HCT116 (cell line): ENCODE measurements around the gene VAMP1. TPM values are rescaled to one million over a fixed set of nuclear protein-coding genes. Genes with fewer than 3 reads are reported as not detected.

Experiments
- ATAC-seq: fragments of 200-7000 bp; cut with Tn5 transposase; 2 replicates; pipeline ENCODE4 v1.9.1; 2020; ENCODE audit warnings: mild to moderate bottlenecking, moderate library complexity
- BruUV-seq: library from RNA; stranded (reverse); fragments of 400-500 nt; replicated peaks from 2 replicates; lab custom pipeline; 2021; lab: Mats Ljungman, UMichigan
- CTCF ChIA-PET: fragments of 300-600 bp; sonication (Branson Sonifier 250); formaldehyde crosslinking; loops from one replicate; lab custom pipeline; 2021; ENCODE audit warnings: antibody characterized with exemption; lab: Charles Lee
- POLR2A ChIA-PET: fragments of 300-600, 350-600 bp; sonication (Branson Sonifier 250); formaldehyde crosslinking; loops from one replicate; lab custom pipeline; 2021; ENCODE audit warnings: antibody characterized with exemption; lab: Charles Lee
- RAD21 ChIA-PET, 2 experiments: fragments of 300-600 bp; sonication (Branson Sonifier 250); formaldehyde crosslinking; loops; one replicate each; lab custom pipeline; 2023; ENCODE audit warnings: low total read pairs in 2 of 2; ENCODE audit not compliant: uncharacterized antibody in 2 of 2, unreplicated experiment in 2 of 2, low non-redundant PET in 1 of 2; lab: Charles Lee
- DNase-seq: peaks from one replicate; pipeline ENCODE4 v3.0.0-alpha.2; 2010; ENCODE audit warnings: low read depth, low spot score
- H2AFZ ChIP-seq: fragments of 200-600 bp; shearing (Covaris generic), sonication (generic); 2 replicates; pipeline ENCODE4 v1.6.1; 2017; ENCODE audit warnings: low read depth, mixed run types, mixed read lengths, antibody characterized with exemption, low read length; ENCODE audit not compliant: poor library complexity, severe bottlenecking
- H3K27ac ChIP-seq: 2 replicates; pipeline ENCODE4 v1.5.1; 2012; ENCODE audit warnings: low read depth, low read length
- H3K27me3 ChIP-seq: fragments of 200-600 bp; sonication (generic); 2 replicates; pipeline ENCODE4 v1.6.1; 2016; ENCODE audit warnings: mixed run types, low read length, mixed read lengths; ENCODE audit not compliant: insufficient read depth
- H3K36me3 ChIP-seq, 2 experiments: fragments of 200-500 bp in 1 of 2; fragments of 200-600 bp in 1 of 2; sonication (Bioruptor generic) in 1 of 2; sonication (generic) in 1 of 2; 2 replicates each; pipeline versions ENCODE4 v1.5.1 to v1.6.1; 2014 to 2016; ENCODE audit warnings: low read length in 2 of 2, inconsistent platforms in 1 of 2, mixed read lengths in 1 of 2, mixed run types in 1 of 2; ENCODE audit not compliant: insufficient read depth in 2 of 2, control insufficient read depth in 1 of 2
- H3K4me1 ChIP-seq, 2 experiments: fragments of 200-600 bp in 1 of 2; sonication (generic) in 1 of 2; 2 replicates each; pipeline versions ENCODE4 v1.5.1 to v1.6.1; 2012 to 2017; ENCODE audit warnings: low read length in 2 of 2, inconsistent platforms in 1 of 2, mild to moderate bottlenecking in 1 of 2, mixed read lengths in 1 of 2, mixed run types in 1 of 2, moderate library complexity in 1 of 2; ENCODE audit not compliant: insufficient read depth in 2 of 2, control insufficient read depth in 1 of 2
- H3K4me2 ChIP-seq: fragments of 200-600 bp; sonication (generic); 2 replicates; pipeline ENCODE4 v1.6.1; 2017; ENCODE audit warnings: mixed run types, low read length, mixed read lengths
- H3K4me3 ChIP-seq, 2 experiments: fragments of 200-600 bp in 1 of 2; sonication (generic) in 1 of 2; replicated peaks in 1 of 2; 2 replicates each; pipeline ENCODE4 v1.5.1; 2011 to 2016; ENCODE audit warnings: low read length in 2 of 2, control low read depth in 1 of 2, low read depth in 1 of 2, mild to moderate bottlenecking in 1 of 2, mixed read lengths in 1 of 2, mixed run types in 1 of 2
- H3K79me2 ChIP-seq: fragments of 200-600 bp; sonication (generic); 2 replicates; pipeline ENCODE4 v1.6.1; 2017; ENCODE audit warnings: mild to moderate bottlenecking, mixed run types, low read length, moderate library complexity, mixed read lengths; ENCODE audit not compliant: insufficient read depth
- H3K9ac ChIP-seq: fragments of 200-600 bp; sonication (generic); 2 replicates; pipeline ENCODE4 v1.6.1; 2016; ENCODE audit warnings: low read length, mixed read lengths
- H3K9me2 ChIP-seq: fragments of 200-600 bp; sonication (generic), shearing (Covaris generic); 2 replicates; pipeline ENCODE4 v1.6.1; 2017; ENCODE audit warnings: mixed run types, mild to moderate bottlenecking, moderate library complexity; ENCODE audit not compliant: insufficient read depth
- H3K9me3 ChIP-seq, 2 experiments: fragments of 200-500 bp in 1 of 2; fragments of 200-600 bp in 1 of 2; sonication (Bioruptor generic) in 1 of 2; sonication (generic) in 1 of 2; 2 replicates each; pipeline ENCODE4 v1.6.1; 2014 to 2017; ENCODE audit warnings: low read length in 2 of 2, mixed read lengths in 2 of 2, inconsistent platforms in 1 of 2, low read depth in 1 of 2, mild to moderate bottlenecking in 1 of 2, mixed run types in 1 of 2, moderate library complexity in 1 of 2; ENCODE audit not compliant: control insufficient read depth in 1 of 2, insufficient read depth in 1 of 2
- H4K20me1 ChIP-seq: fragments of 200-600 bp; sonication (generic), shearing (Covaris generic); 2 replicates; pipeline ENCODE4 v1.6.1; 2017; ENCODE audit warnings: mixed run types, mild to moderate bottlenecking, moderate library complexity; ENCODE audit not compliant: insufficient read depth
- CBX3 ChIP-seq: IDR thresholded peaks from 2 replicates; pipeline ENCODE4 v1.6.1; 2012; ENCODE audit warnings: low read depth
- EZH2 ChIP-seq: fragments of 200-600 bp; sonication (generic); IDR thresholded peaks from 2 replicates; pipeline ENCODE4 v1.6.1; 2017; ENCODE audit warnings: antibody characterized with exemption, mixed run types
- FOSL1 ChIP-seq: IDR thresholded peaks from 2 replicates; pipeline ENCODE4 v1.6.1; 2012; ENCODE audit warnings: low read depth
- SP1 ChIP-seq: IDR thresholded peaks from 2 replicates; pipeline ENCODE4 v1.6.1; 2012; ENCODE audit warnings: low read depth
- SRF ChIP-seq: IDR thresholded peaks from 2 replicates; pipeline ENCODE4 v1.6.1; 2012; ENCODE audit warnings: low read depth
- TCF7L2 ChIP-seq: IDR thresholded peaks from 2 replicates; pipeline ENCODE4 v1.7.0; 2011; ENCODE audit warnings: borderline replicate concordance, inconsistent platforms; ENCODE audit not compliant: insufficient read depth, insufficient read length; ENCODE audit errors: extremely low read depth
- YY1 ChIP-seq: IDR thresholded peaks from 2 replicates; pipeline ENCODE4 v1.6.1; 2011; ENCODE audit warnings: low read length, low read depth, moderate library complexity, mild to moderate bottlenecking; ENCODE audit not compliant: insufficient replicate concordance; ENCODE audit errors: extremely low read depth
- ZFX ChIP-seq: fragments of 450-650 bp; IDR thresholded peaks from 2 replicates; pipeline ENCODE4 v1.6.1; 2017
- intact Hi-C: fragments of 100-400 bp; cut with micrococcal nuclease; formaldehyde crosslinking; loops from 2 replicates; pipeline ENCODE4 v1.10.0; 2022
- total RNA-seq: library from RNA; stranded (reverse); gene quantifications from one replicate; pipeline ENCODE4 v1.2.1, GENCODE V29; 2021; ENCODE audit not compliant: unreplicated experiment
- TF ChIP-seq, protein P1 (sequence below): IDR thresholded peaks from 2 replicates; pipeline ENCODE4 v1.6.1; 2012
- TF ChIP-seq, protein P2 (sequence below): IDR thresholded peaks from 2 replicates; pipeline ENCODE4 v1.6.1; 2012; ENCODE audit warnings: low read depth
- TF ChIP-seq, protein P3 (sequence below), 3 experiments: fragments of 200-600 bp in 1 of 3; sonication (generic) in 1 of 3; IDR thresholded peaks in 2 of 3; conservative IDR thresholded peaks in 1 of 3; 2 replicates each; pipeline ENCODE4 v1.5.1; 2012 to 2017; ENCODE audit warnings: low read depth in 2 of 3, low read length in 2 of 3, antibody characterized with exemption in 1 of 3, borderline replicate concordance in 1 of 3, control low read depth in 1 of 3, mild to moderate bottlenecking in 1 of 3, mixed read lengths in 1 of 3, mixed run types in 1 of 3, moderate library complexity in 1 of 3; ENCODE audit not compliant: insufficient read depth in 1 of 3
- TF ChIP-seq, protein P4 (sequence below): IDR thresholded peaks from 2 replicates; pipeline ENCODE4 v1.6.1; 2011; ENCODE audit warnings: mild to moderate bottlenecking, low read length, moderate library complexity; ENCODE audit not compliant: insufficient replicate concordance; ENCODE audit errors: extremely low read depth

VAMP1 gene
- total RNA-seq, 1 experiment from 2014 or later = 12.1 TPM

DNA sequence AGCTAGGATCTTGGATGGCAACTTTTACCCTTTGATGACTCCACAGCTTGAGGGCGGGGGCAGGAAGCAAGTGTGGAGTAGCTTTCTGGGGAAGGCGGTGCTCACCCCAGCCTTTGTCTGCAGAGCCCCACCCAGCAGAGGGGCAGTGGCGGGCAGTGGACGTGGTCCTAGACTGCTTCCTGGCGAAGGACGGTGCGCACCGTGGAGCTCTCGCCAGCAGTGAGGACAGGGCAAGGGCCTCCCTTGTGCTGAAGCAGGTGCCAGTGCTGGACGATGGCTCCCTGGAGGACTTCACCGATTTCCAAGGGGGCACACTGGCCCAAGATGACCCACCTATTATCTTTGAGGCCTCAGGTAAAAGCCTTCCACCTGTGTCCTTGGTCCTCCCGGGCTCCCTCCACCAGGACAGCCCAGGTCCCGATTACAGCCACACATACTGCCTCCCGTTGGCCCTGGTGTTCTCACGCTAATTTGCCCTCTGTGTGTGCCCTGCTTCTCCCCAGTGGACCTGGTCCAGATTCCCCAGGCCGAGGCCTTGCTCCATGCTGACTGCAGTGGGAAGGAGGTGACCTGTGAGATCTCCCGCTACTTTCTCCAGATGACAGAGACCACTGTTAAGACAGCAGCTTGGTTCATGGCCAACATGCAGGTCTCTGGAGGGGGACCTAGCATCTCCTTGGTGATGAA, 17.4 kb downstream of the VAMP1 start:
- POLR2A ChIA-PET = no interaction called here
- Histone ChIP-seq H3K9me3 (no peaks in the 10 kb centered on the region), H3K27me3 (no peaks in the 10 kb centered on the region), H3K4me1 (peaks cover 0 to 15% of the 10 kb centered on the region in 2 experiments; a peak in 1 of 4 replicates), H3K9ac (no peak overlapping the region)
- TF ChIP-seq, protein P1, sequence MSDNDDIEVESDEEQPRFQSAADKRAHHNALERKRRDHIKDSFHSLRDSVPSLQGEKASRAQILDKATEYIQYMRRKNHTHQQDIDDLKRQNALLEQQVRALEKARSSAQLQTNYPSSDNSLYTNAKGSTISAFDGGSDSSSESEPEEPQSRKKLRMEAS = no peak
- TF ChIP-seq, protein P2, sequence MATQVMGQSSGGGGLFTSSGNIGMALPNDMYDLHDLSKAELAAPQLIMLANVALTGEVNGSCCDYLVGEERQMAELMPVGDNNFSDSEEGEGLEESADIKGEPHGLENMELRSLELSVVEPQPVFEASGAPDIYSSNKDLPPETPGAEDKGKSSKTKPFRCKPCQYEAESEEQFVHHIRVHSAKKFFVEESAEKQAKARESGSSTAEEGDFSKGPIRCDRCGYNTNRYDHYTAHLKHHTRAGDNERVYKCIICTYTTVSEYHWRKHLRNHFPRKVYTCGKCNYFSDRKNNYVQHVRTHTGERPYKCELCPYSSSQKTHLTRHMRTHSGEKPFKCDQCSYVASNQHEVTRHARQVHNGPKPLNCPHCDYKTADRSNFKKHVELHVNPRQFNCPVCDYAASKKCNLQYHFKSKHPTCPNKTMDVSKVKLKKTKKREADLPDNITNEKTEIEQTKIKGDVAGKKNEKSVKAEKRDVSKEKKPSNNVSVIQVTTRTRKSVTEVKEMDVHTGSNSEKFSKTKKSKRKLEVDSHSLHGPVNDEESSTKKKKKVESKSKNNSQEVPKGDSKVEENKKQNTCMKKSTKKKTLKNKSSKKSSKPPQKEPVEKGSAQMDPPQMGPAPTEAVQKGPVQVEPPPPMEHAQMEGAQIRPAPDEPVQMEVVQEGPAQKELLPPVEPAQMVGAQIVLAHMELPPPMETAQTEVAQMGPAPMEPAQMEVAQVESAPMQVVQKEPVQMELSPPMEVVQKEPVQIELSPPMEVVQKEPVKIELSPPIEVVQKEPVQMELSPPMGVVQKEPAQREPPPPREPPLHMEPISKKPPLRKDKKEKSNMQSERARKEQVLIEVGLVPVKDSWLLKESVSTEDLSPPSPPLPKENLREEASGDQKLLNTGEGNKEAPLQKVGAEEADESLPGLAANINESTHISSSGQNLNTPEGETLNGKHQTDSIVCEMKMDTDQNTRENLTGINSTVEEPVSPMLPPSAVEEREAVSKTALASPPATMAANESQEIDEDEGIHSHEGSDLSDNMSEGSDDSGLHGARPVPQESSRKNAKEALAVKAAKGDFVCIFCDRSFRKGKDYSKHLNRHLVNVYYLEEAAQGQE = no peak
- TF ChIP-seq CBX3 (no peak), FOSL1 (no peak), YY1 (no peak), SP1 (no peak), ZFX (no peak), EZH2 (no peak), SRF (no peak), TCF7L2 (no peak)
- TF ChIP-seq, protein P3, sequence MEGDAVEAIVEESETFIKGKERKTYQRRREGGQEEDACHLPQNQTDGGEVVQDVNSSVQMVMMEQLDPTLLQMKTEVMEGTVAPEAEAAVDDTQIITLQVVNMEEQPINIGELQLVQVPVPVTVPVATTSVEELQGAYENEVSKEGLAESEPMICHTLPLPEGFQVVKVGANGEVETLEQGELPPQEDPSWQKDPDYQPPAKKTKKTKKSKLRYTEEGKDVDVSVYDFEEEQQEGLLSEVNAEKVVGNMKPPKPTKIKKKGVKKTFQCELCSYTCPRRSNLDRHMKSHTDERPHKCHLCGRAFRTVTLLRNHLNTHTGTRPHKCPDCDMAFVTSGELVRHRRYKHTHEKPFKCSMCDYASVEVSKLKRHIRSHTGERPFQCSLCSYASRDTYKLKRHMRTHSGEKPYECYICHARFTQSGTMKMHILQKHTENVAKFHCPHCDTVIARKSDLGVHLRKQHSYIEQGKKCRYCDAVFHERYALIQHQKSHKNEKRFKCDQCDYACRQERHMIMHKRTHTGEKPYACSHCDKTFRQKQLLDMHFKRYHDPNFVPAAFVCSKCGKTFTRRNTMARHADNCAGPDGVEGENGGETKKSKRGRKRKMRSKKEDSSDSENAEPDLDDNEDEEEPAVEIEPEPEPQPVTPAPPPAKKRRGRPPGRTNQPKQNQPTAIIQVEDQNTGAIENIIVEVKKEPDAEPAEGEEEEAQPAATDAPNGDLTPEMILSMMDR (IDR thresholded peaks at IDR 0.05 in 2 of 3, conservative IDR thresholded peaks at IDR 0.05 in 1 of 3; ENCODE audit: borderline replicate concordance in 1 of 3, insufficient read depth in 1 of 3, low read depth in 2 of 3, low read length in 2 of 3) = no peak
- TF ChIP-seq, protein P4, sequence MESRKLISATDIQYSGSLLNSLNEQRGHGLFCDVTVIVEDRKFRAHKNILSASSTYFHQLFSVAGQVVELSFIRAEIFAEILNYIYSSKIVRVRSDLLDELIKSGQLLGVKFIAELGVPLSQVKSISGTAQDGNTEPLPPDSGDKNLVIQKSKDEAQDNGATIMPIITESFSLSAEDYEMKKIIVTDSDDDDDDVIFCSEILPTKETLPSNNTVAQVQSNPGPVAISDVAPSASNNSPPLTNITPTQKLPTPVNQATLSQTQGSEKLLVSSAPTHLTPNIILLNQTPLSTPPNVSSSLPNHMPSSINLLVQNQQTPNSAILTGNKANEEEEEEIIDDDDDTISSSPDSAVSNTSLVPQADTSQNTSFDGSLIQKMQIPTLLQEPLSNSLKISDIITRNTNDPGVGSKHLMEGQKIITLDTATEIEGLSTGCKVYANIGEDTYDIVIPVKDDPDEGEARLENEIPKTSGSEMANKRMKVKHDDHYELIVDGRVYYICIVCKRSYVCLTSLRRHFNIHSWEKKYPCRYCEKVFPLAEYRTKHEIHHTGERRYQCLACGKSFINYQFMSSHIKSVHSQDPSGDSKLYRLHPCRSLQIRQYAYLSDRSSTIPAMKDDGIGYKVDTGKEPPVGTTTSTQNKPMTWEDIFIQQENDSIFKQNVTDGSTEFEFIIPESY = no peak
- TF ChIP-seq, all 23 proteins: peak for 0
- Histone ChIP-seq H2AFZ (no peak overlapping the region), H4K20me1 (no peaks in the 10 kb centered on the region), H3K36me3 (no peaks in the 10 kb centered on the region), H3K27ac (no peak overlapping the region), H3K79me2 (no peaks in the 10 kb centered on the region), H3K4me3 (no peak overlapping the region), H3K4me2 (no peak overlapping the region), H3K9me2 (no peaks in the 10 kb centered on the region)
- no peak for ATAC-seq
- DNase-seq = no peak
- intact Hi-C loops = no loop called here
- ChIA-PET CTCF (no interaction called here), RAD21 (no interaction called here)
- BruUV-seq = no TSS peak
